OCI-LY7 (cell line): Measurements from ENCODE around the gene CMTM4.

Experiments
- CTCF ChIP-seq: fragments of 200-600 bp; sonication (generic); conservative IDR thresholded peaks from 2 replicates; pipeline ENCODE4 v1.5.1; 2014; ENCODE audit warnings: mild to moderate bottlenecking, antibody characterized with exemption, low read length, moderate library complexity, mixed read lengths
- EZH2phosphoT487 ChIP-seq: fragments of 200-600 bp; sonication (generic); IDR thresholded peaks from 2 replicates; pipeline ENCODE4 v1.6.1; 2018; ENCODE audit warnings: low read depth, borderline replicate concordance, mild to moderate bottlenecking, mixed run types, antibody characterized with exemption, low read length, moderate library complexity, mixed read lengths

DNA sequence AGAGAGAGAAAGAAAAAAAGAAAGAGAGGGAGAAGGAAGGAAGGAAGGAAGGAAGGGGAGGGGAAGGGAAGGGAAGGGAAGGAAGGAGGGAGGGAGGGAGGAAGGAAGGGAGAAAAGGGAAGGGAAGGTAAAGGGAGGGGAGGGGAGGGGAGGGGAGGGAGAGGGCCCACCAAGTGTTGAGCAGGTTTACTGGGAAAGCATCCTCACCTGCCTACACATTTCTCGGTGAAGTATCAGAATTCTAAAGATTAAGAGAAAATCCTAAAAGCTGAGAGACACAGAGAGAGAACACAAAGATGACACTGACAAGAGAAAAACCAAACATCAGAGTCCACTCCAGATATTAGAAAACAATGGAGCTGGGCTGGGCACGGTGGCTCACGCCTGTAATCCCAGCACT, 104.3 kb downstream of the CMTM4 start:
- TF ChIP-seq CTCF: no peak
- no peak for TF ChIP-seq EZH2phosphoT487
